Mononuclear cell (primary cell): ENCODE results near the gene RAB4B. TPM values are rescaled to one million over a fixed set of nuclear protein-coding genes. Genes with fewer than 3 reads are reported as not detected.
"Not testable (repeated sequence)": the region's sequence is repeated elsewhere in the genome, so short reads cannot be mapped to it uniquely, and the experiment has no call there.

Experiments used
- H3K27me3 ChIP-seq: 2 replicates; pipeline ENCODE4 v1.6.0; 2011; ENCODE audit warnings: low read length, control low read depth; ENCODE audit not compliant: insufficient read depth
- H3K4me1 ChIP-seq: 2 replicates; pipeline ENCODE4 v1.5.1; 2011; ENCODE audit warnings: mild to moderate bottlenecking, low read length, control low read depth; ENCODE audit not compliant: insufficient read depth
- H3K4me3 ChIP-seq: 2 replicates; pipeline ENCODE4 v1.5.1; 2011; ENCODE audit warnings: mild to moderate bottlenecking, low read length, moderate library complexity
- H3K9me3 ChIP-seq: 2 replicates; pipeline ENCODE4 v1.5.1; 2011; ENCODE audit warnings: low read depth, mild to moderate bottlenecking, control low read depth, low read length
- total RNA-seq: library from RNA; depleted of rRNA; stranded (reverse); fragments of >200 nt; gene quantifications from one replicate; pipeline ENCODE4 v1.2.3, GENCODE V29; 2012

RAB4B gene
- total RNA-seq, 1 donor: 9.6 TPM

DNA sequence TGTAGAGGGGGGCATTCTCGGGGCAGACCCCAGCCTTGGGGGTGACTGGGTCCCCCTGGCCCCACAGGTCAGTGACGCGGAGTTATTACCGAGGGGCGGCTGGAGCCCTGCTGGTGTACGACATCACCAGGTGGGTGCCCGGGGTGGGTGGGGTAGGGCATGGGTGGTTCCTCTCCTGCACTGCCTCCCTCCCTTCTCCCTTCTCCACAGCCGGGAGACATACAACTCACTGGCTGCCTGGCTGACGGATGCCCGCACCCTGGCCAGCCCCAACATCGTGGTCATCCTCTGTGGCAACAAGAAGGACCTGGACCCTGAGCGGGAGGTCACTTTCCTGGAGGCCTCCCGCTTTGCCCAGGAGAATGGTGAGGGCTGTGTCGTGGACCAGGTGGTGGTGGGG lies 5.7 kb downstream of the RAB4B start:
- Histone ChIP-seq H3K4me1 (peaks cover 11% of the 10 kb centered on the region), H3K4me3 (no peak overlapping the region), H3K9me3 (no peaks in the 10 kb centered on the region), H3K27me3 (no peaks in the 10 kb centered on the region)

DNA sequence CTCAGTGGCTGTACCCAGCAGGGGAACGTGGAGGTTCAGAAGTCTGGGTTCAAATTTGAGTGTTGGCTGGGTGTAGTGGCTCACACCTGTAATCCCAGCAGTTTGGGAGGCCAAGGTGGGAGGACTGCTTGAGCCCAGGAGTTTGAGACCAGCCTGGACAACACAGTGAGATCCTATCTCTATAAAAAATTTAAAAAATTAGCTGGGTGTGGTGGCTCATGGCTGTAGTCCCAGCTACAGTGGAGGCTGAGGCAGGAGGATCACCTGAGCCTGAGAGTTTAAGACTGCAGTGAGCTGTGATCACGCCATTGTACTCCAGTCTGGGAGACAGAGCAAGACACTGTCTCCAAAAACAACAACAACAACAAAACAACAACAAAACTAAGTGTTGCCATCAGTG lies 6.1 kb downstream of the RAB4B start:
- not testable (repeated sequence) for H3K4me3 ChIP-seq, H3K9me3 ChIP-seq, H3K4me1 ChIP-seq, H3K27me3 ChIP-seq

DNA sequence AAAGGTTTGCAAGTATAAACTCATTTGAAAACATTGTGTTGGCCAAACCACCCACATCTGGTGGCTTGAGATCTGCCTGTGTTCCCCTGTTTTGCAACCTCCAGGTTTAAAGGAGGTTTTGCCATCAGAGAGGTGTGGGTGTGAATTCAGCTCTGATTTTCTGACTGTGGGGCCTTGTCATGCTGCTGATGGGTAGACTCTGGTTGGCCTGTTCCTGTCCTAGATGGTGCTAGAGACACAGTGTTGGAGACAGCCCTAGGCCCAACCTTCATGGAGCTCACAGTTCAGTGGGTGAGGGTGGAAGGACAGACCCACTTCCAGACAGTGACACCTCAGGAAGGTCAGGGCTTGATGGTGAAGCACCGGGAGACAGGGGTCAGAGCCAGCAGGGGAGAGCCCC lies 7.5 kb downstream of the RAB4B start:
- Histone ChIP-seq H3K9me3 (no peaks in the 10 kb centered on the region), H3K27me3 (no peaks in the 10 kb centered on the region), H3K4me1 (no peaks in the 10 kb centered on the region), H3K4me3 (no peak overlapping the region)

DNA sequence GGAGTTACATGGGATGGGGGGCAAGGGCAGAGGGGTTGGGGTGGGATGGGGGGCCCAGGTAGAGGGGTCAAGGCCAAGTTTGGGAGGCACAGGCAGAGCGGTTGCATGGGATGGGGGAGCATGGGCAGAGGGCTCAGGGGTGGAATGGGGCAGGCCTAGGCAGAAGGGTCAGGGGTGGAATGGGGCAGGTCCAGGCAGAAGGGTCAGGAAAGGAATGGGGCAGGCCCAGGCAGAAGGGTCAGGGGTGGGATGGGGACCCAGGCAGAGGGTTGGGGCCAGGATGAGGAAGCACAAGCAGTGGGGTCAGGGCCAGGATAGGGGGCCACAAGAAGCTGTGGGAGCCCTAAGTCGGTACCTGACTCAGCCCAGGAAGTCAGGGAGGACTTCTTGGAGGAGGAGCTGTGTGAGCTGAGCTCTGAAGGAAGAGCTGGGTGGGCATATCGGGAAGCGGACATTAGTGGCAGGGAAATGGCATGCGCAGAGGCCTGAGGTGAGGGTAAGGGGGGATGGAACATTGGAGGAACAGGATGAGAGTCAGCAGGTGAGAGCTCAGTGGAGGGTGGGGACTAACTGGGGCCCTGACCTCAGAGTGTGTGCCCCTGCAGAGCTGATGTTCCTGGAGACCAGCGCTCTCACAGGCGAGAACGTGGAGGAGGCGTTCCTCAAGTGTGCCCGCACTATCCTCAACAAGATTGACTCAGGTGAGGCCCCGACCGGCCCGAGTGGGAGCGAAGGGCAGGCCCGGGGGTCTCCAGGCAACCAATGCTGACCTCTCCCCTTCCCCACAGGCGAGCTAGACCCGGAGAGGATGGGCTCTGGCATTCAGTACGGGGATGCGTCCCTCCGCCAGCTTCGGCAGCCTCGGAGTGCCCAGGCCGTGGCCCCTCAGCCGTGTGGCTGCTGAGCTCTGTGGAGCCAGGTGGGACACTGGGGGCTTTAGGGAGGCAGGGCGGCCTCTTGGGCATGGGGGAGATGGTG lies 8.3 kb downstream of the RAB4B start:
- Histone ChIP-seq H3K4me3 (no peak overlapping the region), H3K27me3 (no peaks in the 10 kb centered on the region), H3K9me3 (no peaks in the 10 kb centered on the region), H3K4me1 (no peaks in the 10 kb centered on the region)

DNA sequence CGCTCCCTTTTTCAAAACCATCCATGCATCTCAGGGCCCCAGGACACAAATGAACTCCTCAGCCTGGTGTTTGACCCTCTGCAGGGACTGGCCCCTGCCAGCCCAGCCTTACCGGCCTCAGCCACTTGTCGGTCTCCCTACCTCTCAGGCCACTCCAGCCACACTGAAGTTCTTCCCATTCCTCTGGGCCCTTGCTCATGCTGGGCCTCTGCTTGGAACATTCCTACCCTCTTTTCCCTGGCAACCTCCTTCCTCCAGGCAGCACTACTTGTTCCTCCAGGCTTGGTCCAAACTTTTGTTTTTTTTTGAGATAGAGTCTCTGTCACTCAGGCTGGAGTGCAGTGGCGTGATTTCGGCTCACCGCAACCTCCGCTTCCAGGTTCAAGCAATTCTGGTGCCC lies 13.3 kb downstream of the RAB4B start:
- H3K4me1 ChIP-seq: peaks cover 6% of the 10 kb centered on the region
- no peaks in the 10 kb centered on the region for H3K27me3 ChIP-seq
- H3K4me3 ChIP-seq: no peak overlapping the region
- H3K9me3 ChIP-seq: no peaks in the 10 kb centered on the region

DNA sequence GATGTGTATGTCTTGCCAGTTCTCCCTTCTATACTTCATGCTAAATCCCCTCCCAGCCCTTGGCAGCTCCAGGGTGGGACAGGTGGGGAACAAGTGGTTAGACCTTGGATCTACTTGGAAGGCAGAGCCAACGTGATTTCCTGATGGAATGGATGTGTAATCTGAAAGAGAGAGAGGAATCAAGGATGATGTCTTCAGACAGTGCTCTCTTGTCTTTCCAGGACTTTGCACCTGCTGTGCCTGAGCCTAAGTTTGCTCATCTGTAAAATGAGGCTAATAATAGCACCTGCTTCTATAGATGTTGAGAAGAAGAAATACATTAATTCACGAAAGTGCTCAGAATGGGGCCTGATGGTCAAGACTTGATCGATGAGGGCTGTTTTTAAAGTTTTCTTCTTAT lies 13.9 kb downstream of the RAB4B start:
- peaks cover 6% of the 10 kb centered on the region for H3K4me1 ChIP-seq
- no peaks in the 10 kb centered on the region for H3K9me3 ChIP-seq
- no peak overlapping the region for H3K4me3 ChIP-seq

DNA sequence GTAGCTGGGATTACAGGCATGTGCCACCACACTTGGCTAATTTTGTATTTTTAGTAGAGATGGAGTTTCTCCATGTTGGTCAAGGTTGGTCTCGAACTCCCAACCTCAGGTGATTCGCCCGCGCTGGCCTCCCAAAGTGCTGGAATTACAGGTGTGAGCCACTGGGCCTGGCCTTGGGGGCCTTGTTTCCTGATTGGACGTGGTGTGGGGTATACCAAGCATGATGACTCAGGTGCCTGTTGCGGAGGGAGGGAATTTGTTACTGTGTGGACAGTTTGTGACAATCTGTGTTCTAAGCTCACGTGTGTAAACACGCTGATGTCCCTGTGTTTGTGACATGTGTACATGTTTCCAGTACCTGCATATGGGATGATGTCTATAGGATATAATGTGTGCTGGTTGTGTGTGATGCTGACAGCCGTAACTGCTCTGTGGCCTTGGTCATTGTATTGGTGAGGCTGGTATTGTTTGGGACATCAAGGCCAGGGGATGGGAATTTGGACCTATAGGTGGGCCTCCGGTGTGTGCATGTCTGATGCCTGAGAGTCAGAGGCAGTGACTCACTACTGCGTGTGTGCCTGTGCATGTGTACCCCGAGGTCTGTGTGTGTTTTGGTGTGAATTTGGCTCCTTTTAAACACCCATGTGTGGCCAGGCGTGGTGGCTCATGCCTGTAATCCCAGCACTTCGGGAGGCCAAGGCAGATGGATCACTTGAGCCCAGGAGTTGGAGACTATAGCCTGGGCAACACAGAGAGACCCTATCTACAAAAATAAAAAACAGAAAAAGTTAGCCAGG lies 19.3 kb downstream of the RAB4B start:
- Histone ChIP-seq H3K27me3 (no peaks in the 10 kb centered on the region), H3K9me3 (no peaks in the 10 kb centered on the region), H3K4me3 (no peak overlapping the region), H3K4me1 (peaks cover 33% of the 10 kb centered on the region)

More for the DNA sequence above, 13.9 kb downstream of the RAB4B start:
- H3K27me3 ChIP-seq: no peaks in the 10 kb centered on the region

DNA sequence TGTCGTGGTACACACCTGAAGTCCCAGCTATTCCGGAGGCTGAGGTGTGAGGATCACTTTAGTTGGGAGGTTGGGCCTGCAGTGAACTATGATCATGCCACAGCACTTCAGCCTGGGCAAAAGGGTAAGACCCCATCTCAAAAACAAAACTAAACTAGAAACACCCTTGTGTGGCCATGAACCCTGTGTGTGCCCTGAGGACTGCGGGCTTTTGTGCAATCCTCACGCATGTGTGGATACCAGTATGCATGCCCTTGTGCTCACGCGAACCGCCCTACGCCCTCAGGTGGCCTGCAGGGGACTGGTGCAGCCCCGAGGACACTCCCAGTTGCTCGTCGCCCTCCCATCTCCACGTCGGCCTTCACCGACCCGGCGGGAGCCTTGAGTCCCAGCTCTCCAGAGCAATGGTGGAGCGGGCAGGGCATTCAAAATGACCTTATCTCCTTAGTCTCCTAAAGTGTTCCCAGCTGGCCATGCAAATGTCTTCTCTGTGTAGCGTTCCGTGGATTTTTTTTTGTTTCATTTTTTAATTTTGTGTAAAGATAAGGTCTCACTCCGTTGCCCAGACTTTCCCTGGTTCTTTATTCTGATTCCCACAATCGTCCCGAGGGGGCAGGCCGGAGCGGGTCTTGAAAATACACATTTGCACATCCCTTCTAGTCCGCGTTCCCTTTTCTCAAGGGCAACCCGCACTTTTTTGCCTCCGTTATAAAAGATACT lies 20.1 kb downstream of the RAB4B start:
- H3K4me1 ChIP-seq: peaks cover 41% of the 10 kb centered on the region
- peak overlapping the region; percentile 62 for H3K4me3 ChIP-seq
- no peaks in the 10 kb centered on the region for H3K9me3 ChIP-seq
- H3K27me3 ChIP-seq: no peaks in the 10 kb centered on the region

DNA sequence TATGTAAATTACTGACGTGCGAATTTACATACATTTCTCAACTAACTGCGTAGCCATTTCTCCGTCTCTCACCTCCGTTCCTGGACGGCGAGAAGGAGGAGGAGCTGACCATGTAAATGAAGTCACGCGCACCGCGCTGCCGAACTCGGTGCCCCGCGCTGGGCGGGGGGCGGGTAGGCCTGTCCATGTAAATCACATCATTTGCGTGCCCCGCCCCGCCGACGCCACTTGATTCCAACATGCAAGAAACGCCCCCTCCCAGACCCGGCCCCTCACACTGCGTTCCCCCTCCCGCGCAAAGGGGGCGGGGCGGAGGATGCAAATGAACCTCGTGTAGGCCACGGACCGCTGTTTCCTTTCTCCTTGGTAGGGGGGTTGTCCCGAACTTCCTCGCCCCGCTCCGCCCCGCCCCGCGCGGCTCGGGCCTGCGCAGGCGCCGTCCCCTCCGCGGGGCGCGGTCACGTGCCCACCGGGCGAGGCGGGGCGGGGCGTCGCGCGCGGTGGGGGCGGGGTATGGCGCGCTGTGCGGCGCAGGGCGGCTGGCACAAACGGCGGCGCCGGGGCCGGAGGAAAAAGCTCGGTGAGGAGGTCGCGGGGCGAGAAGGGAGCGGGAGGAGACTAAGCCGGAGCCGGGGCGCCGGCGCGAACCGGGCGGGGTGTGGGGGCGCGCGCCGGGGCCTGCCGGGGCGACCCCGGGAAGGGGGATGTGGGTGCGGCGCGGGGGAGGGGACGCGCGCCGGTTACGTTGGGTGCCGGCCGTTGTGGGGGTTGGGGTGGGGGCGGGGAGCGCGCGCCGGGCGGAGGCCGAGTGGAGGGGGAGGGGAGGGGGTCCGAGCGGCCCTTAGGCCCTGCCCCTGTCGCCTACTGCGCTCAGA lies 20.9 kb downstream of the RAB4B start, which contains the start of gene EGLN2:
Gene EGLN2 (plus strand): TSS at position 509 of the 875 bp plus-strand sequence. CDS start 1,382 bp downstream, outside the sequence.
- peak within 1 kb of the TSS; percentile 83 for H3K4me3 ChIP-seq
- no peaks in the 10 kb centered on the region for H3K9me3 ChIP-seq
- peaks cover 49% of the 10 kb centered on the region for H3K4me1 ChIP-seq
- H3K27me3 ChIP-seq: no peaks in the 10 kb centered on the region

DNA sequence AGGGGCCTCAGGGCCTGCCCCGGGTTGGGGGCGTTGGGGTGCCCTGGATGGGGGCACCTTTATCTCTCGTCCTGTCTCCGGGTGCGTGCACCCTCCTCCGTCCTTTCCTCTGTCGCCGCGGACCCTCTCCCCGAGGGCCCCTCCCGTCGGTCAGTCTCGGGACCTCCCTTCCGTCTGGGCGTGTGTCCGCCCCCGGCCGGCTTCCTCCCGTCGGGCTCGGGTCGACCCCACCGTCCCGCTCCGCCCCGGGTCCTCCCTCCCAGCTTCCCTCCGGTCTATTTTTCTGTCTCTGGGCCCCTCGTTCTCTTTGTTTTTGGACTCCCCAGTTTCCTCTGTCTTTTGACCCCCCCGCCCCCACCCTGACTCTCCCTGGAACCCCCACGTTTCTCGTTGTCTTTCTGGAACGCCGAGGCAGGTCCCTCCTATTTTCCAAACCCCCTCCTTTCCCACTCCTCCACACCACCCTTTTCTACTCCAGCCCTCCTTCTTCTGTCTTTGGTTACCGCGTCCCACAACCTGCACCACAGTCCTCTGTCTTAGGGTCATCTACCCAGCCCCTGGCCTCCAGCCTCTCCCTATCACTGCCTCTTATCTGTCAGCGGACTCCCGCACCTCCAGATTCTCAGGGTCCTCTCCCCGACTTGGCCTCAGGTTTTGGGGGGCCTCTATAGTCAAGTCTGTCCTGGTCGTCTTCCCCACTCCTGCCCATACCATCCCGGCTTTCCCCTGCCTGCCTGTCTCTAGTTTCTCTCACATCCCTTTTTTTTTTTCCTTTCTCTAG lies 21.7 kb downstream of the RAB4B start:
- Histone ChIP-seq H3K27me3 (no peaks in the 10 kb centered on the region), H3K9me3 (no peaks in the 10 kb centered on the region), H3K4me3 (peak overlapping the region; percentile 83), H3K4me1 (peaks cover 57% of the 10 kb centered on the region)

DNA sequence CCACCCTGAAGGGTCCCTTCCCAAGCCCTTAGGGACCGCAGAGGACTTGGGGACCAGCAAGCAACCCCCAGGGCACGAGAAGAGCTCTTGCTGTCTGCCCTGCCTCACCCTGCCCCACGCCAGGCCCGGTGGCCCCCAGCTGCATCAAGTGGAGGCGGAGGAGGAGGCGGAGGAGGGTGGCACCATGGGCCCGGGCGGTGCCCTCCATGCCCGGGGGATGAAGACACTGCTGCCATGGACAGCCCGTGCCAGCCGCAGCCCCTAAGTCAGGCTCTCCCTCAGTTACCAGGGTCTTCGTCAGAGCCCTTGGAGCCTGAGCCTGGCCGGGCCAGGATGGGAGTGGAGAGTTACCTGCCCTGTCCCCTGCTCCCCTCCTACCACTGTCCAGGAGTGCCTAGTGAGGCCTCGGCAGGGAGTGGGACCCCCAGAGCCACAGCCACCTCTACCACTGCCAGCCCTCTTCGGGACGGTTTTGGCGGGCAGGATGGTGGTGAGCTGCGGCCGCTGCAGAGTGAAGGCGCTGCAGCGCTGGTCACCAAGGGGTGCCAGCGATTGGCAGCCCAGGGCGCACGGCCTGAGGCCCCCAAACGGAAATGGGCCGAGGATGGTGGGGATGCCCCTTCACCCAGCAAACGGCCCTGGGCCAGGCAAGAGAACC lies 22.4 kb downstream of the RAB4B start:
- Histone ChIP-seq H3K9me3 (no peaks in the 10 kb centered on the region), H3K4me1 (peaks cover 64% of the 10 kb centered on the region), H3K4me3 (peak overlapping the region; percentile 83)

DNA sequence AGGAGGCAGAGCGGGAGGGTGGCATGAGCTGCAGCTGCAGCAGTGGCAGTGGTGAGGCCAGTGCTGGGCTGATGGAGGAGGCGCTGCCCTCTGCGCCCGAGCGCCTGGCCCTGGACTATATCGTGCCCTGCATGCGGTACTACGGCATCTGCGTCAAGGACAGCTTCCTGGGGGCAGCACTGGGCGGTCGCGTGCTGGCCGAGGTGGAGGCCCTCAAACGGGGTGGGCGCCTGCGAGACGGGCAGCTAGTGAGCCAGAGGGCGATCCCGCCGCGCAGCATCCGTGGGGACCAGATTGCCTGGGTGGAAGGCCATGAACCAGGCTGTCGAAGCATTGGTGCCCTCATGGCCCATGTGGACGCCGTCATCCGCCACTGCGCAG lies 22.9 kb downstream of the RAB4B start:
- Histone ChIP-seq H3K4me3 (no peak overlapping the region), H3K9me3 (no peaks in the 10 kb centered on the region), H3K27me3 (no peaks in the 10 kb centered on the region), H3K4me1 (peaks cover 70% of the 10 kb centered on the region)

More for the DNA sequence above, 22.4 kb downstream of the RAB4B start:
- no peaks in the 10 kb centered on the region for H3K27me3 ChIP-seq
